H1 (cell line): Measurements from ENCODE around the gene IFIT1. TPM values are rescaled to one million over a fixed set of nuclear protein-coding genes. Genes with fewer than 3 reads are reported as not detected.

Experiments used
- BACH1 ChIP-seq: IDR thresholded peaks from 2 replicates; pipeline ENCODE4 v1.6.1; 2012; ENCODE audit warnings: low read length, improper control_type of control experiment
- CTCF ChIP-seq, 3 experiments: IDR thresholded peaks; 1 replicate in 2 of 3; 2 replicates in 1 of 3; pipeline versions ENCODE4 v1.5.1 to v1.6.1; 2011; ENCODE audit warnings: low read length in 3 of 3, mild to moderate bottlenecking in 3 of 3, inconsistent platforms in 2 of 3, low read depth in 1 of 3, moderate library complexity in 1 of 3; ENCODE audit not compliant: insufficient read depth in 1 of 3; ENCODE audit errors: control extremely low read depth in 1 of 3
- EGR1 ChIP-seq: IDR thresholded peaks from 2 replicates; pipeline ENCODE4 v1.6.1; 2011; ENCODE audit warnings: low read depth, low read length, borderline replicate concordance
- NRF1 ChIP-seq: IDR thresholded peaks from 2 replicates; pipeline ENCODE4 v1.6.1; 2011; ENCODE audit warnings: mild to moderate bottlenecking, low read depth, low read length, improper control_type of control experiment
- RXRA ChIP-seq: IDR thresholded peaks from 2 replicates; pipeline ENCODE4 v1.6.1; 2011; ENCODE audit warnings: low read depth, mild to moderate bottlenecking, low read length, moderate library complexity; ENCODE audit not compliant: insufficient read depth
- SAP30 ChIP-seq: fragments of 300-600 bp; sonication (generic); IDR thresholded peaks from 2 replicates; pipeline ENCODE4 v1.7.1; 2012; ENCODE audit warnings: low read length, moderate library complexity, mild to moderate bottlenecking, inconsistent platforms; ENCODE audit not compliant: insufficient read depth, insufficient replicate concordance
- SP4 ChIP-seq: IDR thresholded peaks from 2 replicates; pipeline ENCODE4 v1.6.1; 2012; ENCODE audit warnings: low read length, inconsistent platforms
- TCF12 ChIP-seq: IDR thresholded peaks from 2 replicates; pipeline ENCODE4 v1.6.1; 2011; ENCODE audit warnings: low read depth, mild to moderate bottlenecking, low read length
- USF2 ChIP-seq: IDR thresholded peaks from 2 replicates; pipeline ENCODE4 v1.6.1; 2011; ENCODE audit warnings: low read length, improper control_type of control experiment
- polyA plus RNA-seq, 7 experiments: library from polyadenylated mRNA; depleted of rRNA in 3 of 7; stranded (reverse) in 5 of 7; unstranded in 2 of 7; fragments of >200 nt in 5 of 7; fragments of 200-250 nt in 2 of 7; gene quantifications; 1 replicate in 5 of 7; 2 replicates in 1 of 7; 4 replicates in 1 of 7; pipeline versions ENCODE4 v1.2.1 to v1.2.3, GENCODE V29; 2011 to 2013; ENCODE audit warnings: missing spikeins in 2 of 7, mixed read lengths in 2 of 7
- total RNA-seq: library from RNA; stranded (reverse); fragmentation: NEBNext Ultra II Directional; extraction: Animal tissue kit (Norgen Biotek cat#: 25700); gene quantifications from 2 replicates; pipeline ENCODE4 v1.2.1, GENCODE V29; 2021

Gene IFIT1
- total and polyA plus RNA-seq, 2 of the 8 experiments (the other 6 are each of a cell fraction or from before 2014, with no cell fraction given) = 0.94 to 1.5 TPM

- TF ChIP-seq SP4 (no peak), NRF1 (no peak), CTCF (IDR thresholded peaks at IDR 0.05; ENCODE audit: control extremely low read depth in 1 of 3, insufficient read depth in 1 of 3, low read depth in 1 of 3, low read length in 3 of 3) (no peak), SAP30 (no peak), USF2 (no peak), EGR1 (no peak), BACH1 (no peak), RXRA (no peak), TCF12 (no peak)
Measured at GRCh38 chr10:89351780-89352597, 40.4 kb upstream of the IFIT1 start (continued).
